Activated naive CD4-positive, alpha-beta T cell treated with Interleukin-2 at 50 U/mL for 16 hours (primary cell): ENCODE data around the gene CERS3.
"Not testable (repeated sequence)": the region's sequence is repeated elsewhere in the genome, so short reads cannot be mapped to it uniquely, and the experiment has no call there.

ENCODE experiments used
- DNase-seq: peaks from one replicate; pipeline ENCODE4 v3.0.0-alpha.2; 2020

CERS3 gene

GRCh38 chr15:100463515-100463914, 65.2 kb downstream of the CERS3 start:
- DNase-seq: no peak

GRCh38 chr15:100461049-100461448, 67.7 kb downstream of the CERS3 start:
- DNase-seq: no peak

- DNase-seq: no peak
These were observed 71.5 kb downstream of the CERS3 start for GRCh38 chr15:100457201-100457600.

- DNase-seq: no peak
These were observed 74.6 kb downstream of the CERS3 start for GRCh38 chr15:100454148-100454547.

- no peak for DNase-seq
These were observed 80.3 kb downstream of the CERS3 start for GRCh38 chr15:100448481-100448880.

- DNase-seq: not testable (repeated sequence)
These were observed 87.7 kb downstream of the CERS3 start for GRCh38 chr15:100441063-100441462.

- DNase-seq: no peak
These were observed 89.2 kb downstream of the CERS3 start for GRCh38 chr15:100439514-100439913.

GRCh38 chr15:100438570-100438969, 90.2 kb downstream of the CERS3 start:
- no peak for DNase-seq

GRCh38 chr15:100437261-100437660, 91.5 kb downstream of the CERS3 start:
- no peak for DNase-seq

GRCh38 chr15:100434561-100434960, 94.2 kb downstream of the CERS3 start:
- no peak for DNase-seq

GRCh38 chr15:100434038-100434437, 94.7 kb downstream of the CERS3 start:
- no peak for DNase-seq

GRCh38 chr15:100433304-100433703, 95.4 kb downstream of the CERS3 start:
- no peak for DNase-seq

GRCh38 chr15:100430411-100430810, 98.3 kb downstream of the CERS3 start:
- DNase-seq: no peak

GRCh38 chr15:100429116-100429728, 99.5 kb downstream of the CERS3 start:
- no peak for DNase-seq

- no peak for DNase-seq
These were observed 101.8 kb downstream of the CERS3 start for GRCh38 chr15:100426937-100427336.

- no peak for DNase-seq
These were observed 123.6 kb downstream of the CERS3 start for GRCh38 chr15:100405179-100405578.

- no peak for DNase-seq
These were observed 127.8 kb downstream of the CERS3 start for GRCh38 chr15:100400996-100401395.

- no peak for DNase-seq
These were observed 133.9 kb downstream of the CERS3 start for GRCh38 chr15:100394736-100395440.

- no peak for DNase-seq
These were observed 135.7 kb downstream of the CERS3 start for GRCh38 chr15:100393008-100393407.

GRCh38 chr15:100385300-100386050, 143.3 kb downstream of the CERS3 start:
- no peak for DNase-seq

GRCh38 chr15:100384108-100384410, 144.7 kb downstream of the CERS3 start:
- no peak for DNase-seq

- no peak for DNase-seq
These were observed 145.2 kb downstream of the CERS3 start for GRCh38 chr15:100383302-100384107.

GRCh38 chr15:100373942-100374341, 154.8 kb downstream of the CERS3 start:
- DNase-seq: no peak
